ENCODE measurements around the gene TOX4. TPM values are rescaled to one million over a fixed set of nuclear protein-coding genes. Genes with fewer than 3 reads are reported as not detected.
"Not testable (repeated sequence)": the region's sequence is repeated elsewhere in the genome, so short reads cannot be mapped to it uniquely, and the experiment has no call there.

Gene TOX4
- total RNA-seq, 2 donors from 2014 or later = 40.2 to 40.3 TPM

DNA sequence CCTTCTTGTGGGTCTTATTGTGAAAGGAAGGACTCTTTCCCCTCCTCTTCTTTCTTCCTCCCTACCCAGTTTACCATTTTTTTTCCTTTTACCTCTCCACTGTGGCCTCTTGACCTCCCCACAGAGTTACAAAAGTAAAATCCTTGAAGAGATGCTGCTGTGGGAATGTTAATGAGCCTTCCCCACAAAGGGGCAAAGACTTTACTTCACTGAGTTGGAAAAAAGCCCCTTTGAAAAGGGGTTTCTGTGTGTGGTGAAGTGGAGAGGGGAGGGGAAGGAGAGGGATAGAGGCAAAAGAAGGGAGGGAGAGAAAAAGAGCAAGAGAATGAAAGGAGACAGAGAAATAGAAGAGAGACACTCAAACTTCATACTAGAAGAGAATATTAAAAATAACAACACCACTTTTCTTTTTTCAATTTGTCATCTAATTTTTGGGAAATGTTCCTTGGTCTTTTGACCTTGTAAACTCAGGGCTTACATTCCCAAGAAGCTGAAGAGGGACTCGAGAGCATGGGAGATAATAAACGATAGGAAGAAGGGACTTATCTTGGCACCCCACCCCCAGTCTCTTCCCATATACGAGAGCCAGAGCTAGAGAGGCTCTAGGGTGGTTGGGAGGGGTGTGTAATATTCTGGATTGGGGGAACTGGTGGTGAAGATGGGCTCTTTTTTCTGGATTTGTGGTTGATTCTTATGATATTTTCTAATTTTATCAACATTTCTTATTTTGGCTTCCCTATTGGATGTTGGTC lies 62.4 kb downstream of the TOX4 start:
- no peaks in the 10 kb centered on the region for H3K9me3 ChIP-seq
- H3K4me1 ChIP-seq = peaks cover 0 to 10% of the 10 kb centered on the region in 2 donors
- DNase-seq (ENCODE audit: low spot score) = no peak
- TF ChIP-seq, protein P1, sequence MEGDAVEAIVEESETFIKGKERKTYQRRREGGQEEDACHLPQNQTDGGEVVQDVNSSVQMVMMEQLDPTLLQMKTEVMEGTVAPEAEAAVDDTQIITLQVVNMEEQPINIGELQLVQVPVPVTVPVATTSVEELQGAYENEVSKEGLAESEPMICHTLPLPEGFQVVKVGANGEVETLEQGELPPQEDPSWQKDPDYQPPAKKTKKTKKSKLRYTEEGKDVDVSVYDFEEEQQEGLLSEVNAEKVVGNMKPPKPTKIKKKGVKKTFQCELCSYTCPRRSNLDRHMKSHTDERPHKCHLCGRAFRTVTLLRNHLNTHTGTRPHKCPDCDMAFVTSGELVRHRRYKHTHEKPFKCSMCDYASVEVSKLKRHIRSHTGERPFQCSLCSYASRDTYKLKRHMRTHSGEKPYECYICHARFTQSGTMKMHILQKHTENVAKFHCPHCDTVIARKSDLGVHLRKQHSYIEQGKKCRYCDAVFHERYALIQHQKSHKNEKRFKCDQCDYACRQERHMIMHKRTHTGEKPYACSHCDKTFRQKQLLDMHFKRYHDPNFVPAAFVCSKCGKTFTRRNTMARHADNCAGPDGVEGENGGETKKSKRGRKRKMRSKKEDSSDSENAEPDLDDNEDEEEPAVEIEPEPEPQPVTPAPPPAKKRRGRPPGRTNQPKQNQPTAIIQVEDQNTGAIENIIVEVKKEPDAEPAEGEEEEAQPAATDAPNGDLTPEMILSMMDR (IDR thresholded peaks at IDR 0.05) = no peak
- no peak overlapping the region for H3K27ac ChIP-seq
- H3K27me3 ChIP-seq = peaks cover 3 to 15% of the 10 kb centered on the region in 2 donors
- no peak overlapping the region for H3K4me3 ChIP-seq
- H3K36me3 ChIP-seq = no peaks in the 10 kb centered on the region

DNA sequence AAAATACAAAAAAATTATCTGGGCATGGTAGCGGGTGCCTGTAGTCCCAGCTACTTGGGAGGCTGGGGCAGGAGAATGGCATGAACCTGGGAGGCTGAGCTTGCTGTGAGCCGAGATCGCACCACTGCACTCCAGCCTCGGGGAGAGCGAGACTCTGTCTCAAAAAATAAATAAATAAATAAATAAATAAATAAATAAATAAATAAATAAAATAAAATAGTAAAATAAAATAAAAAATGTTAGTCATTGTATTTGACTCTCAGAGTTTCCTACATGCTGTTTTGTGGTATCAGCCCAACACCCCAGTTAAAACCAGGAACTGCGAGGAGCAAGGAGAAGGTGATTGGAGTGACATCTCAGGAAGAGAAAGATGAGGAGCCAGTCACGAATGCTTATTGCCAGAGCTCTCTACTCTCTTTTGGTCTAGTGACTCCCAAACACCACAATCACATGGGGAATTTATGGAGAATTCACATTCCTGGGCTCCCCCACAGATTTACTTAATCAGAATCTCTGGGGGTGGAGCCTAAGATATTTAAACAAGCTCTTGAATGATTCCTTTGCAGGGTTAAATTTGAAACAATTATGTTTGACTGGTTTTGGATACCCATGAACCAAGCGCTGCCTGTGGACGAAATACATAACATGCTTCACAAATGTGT lies 64.5 kb downstream of the TOX4 start:
- H3K27me3 ChIP-seq = peaks cover 0 to 5% of the 10 kb centered on the region in 2 donors
- H3K4me3 ChIP-seq = no peak overlapping the region
- no peak for DNase-seq (ENCODE audit: low spot score)
- H3K27ac ChIP-seq = no peak overlapping the region
- H3K9me3 ChIP-seq = no peaks in the 10 kb centered on the region
- TF ChIP-seq, protein P1 (IDR thresholded peaks at IDR 0.05) = no peak
- H3K4me1 ChIP-seq = peaks cover 0 to 7% of the 10 kb centered on the region in 2 donors
- H3K36me3 ChIP-seq = no peaks in the 10 kb centered on the region

DNA sequence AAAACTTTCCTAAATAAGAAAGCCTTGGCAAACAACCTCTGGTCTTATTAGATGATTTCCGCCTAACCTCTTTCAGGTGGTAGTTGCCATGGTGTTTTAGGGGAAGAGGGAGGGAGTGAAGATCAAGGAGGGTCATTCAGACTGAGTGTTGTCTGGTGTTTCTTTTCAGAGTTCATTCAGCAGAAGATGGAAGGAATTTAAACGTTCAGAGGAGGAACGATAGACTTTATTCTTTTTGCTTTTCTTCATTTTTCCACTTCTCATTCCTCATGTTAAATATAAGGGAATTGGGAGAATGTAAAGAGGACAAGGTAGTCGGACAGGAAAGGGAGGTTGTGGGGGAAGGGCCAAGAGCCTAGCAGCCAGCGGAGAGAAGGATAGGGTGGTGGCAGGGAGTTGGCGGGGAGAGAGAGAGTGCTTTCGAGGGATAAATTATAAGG lies 66.5 kb downstream of the TOX4 start:
- DNase-seq (ENCODE audit: low spot score) = no peak
- H3K4me1 ChIP-seq = no peaks in the 10 kb centered on the region
- no peaks in the 10 kb centered on the region for H3K36me3 ChIP-seq
- TF ChIP-seq, protein P1 (IDR thresholded peaks at IDR 0.05) = no peak
- no peaks in the 10 kb centered on the region for H3K27me3 ChIP-seq
- H3K27ac ChIP-seq = no peak overlapping the region
- no peaks in the 10 kb centered on the region for H3K9me3 ChIP-seq
- no peak overlapping the region for H3K4me3 ChIP-seq

DNA sequence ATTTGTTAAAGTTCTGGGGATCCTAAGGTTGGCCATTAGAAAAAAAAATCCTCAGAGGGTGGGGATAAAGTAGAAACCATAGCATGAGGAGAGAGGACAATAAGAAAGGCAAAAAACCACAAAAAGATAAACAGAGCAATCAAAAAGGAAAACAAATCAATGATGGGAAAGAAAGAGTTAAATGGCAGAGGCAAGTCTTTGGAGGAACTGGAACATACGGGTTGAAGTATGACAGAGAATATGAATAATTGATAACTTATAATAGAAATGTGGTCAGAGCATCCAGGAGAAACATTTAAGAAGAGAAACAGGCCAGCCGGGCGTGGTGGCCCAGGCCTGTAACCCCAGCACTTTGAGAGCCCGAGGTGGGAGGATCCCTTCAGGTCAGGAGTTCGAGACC lies 67.0 kb downstream of the TOX4 start:
- Histone ChIP-seq H3K27me3 (no peaks in the 10 kb centered on the region), H3K4me1 (no peaks in the 10 kb centered on the region), H3K27ac (no peak overlapping the region), H3K9me3 (no peaks in the 10 kb centered on the region), H3K4me3 (no peak overlapping the region), H3K36me3 (no peaks in the 10 kb centered on the region)
- no peak for DNase-seq (ENCODE audit: low spot score)
- TF ChIP-seq, protein P1 (IDR thresholded peaks at IDR 0.05) = no peak

DNA sequence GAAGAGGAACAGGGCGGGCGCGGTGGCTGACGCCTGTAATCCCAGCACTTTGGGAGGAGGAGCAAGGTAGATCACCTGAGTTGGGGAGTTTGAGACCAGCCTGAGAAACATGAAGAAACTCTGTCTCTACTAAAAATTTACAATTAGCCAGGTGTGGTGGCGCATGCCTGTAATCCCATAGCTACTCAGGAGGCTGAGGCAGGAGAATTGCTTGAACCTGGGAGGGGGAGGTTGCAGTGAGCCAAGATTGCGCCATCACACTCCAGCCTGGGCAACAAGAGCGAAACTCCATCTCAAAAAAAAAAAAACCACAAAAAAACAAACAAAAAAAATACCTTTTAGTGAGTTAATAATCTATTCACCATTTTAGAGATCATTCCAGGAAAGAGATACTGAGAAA lies 67.6 kb downstream of the TOX4 start:
- not testable (repeated sequence) for H3K27me3 ChIP-seq; H3K36me3 ChIP-seq; DNase-seq (ENCODE audit: low spot score); H3K9me3 ChIP-seq; H3K27ac ChIP-seq; H3K4me1 ChIP-seq; H3K4me3 ChIP-seq

Other genes with a start within 250 kb of the TOX4 start
- 100 to 1,000 TPM; 254 to 277 TPM for gene HNRNPC, start 207.8 kb upstream of the TOX4 start, total RNA-seq
- gene RPGRIP1, start 197.1 kb upstream of the TOX4 start, total RNA-seq = under 1 TPM in 1 of 2 donors, not detected in 1; 0.12 TPM
- gene SUPT16H, start 93.2 kb upstream of the TOX4 start, total RNA-seq = 10 to 100 TPM; 30.0 to 35.9 TPM
- 10 to 100 TPM; 31.9 to 39.1 TPM for gene CHD8, start 21.1 kb upstream of the TOX4 start, total RNA-seq
- 10 to 100 TPM; 11.8 to 22.2 TPM for gene RAB2B, start 236 bp upstream of the TOX4 start, total RNA-seq
- gene METTL3, start 34.1 kb downstream of the TOX4 start, total RNA-seq = 10 to 100 TPM; 25.1 to 27.4 TPM
- 10 to 100 TPM in 1 of 2 donors, 1 to 10 TPM in 1; 4.9 to 15.7 TPM for gene SALL2, start 49.2 kb downstream of the TOX4 start, total RNA-seq
- gene OR10G3, start 102.9 kb downstream of the TOX4 start, total RNA-seq = not detected
- gene OR10G2, start 157.7 kb downstream of the TOX4 start, total RNA-seq = not detected
- not detected for gene OR4E2, start 176.6 kb downstream of the TOX4 start, total RNA-seq
- gene OR4E1, start 196.6 kb downstream of the TOX4 start, total RNA-seq = not detected